Right ventricle myocardium superior (tissue), 1 donor: ENCODE results near the gene AVPR1B. TPM values are rescaled to one million over a fixed set of nuclear protein-coding genes. Genes with fewer than 3 reads are reported as not detected.

Experiments used
- ATAC-seq: fragments of 200-7000 bp; cut with Tn5 transposase; one replicate; pipeline ENCODE4 v1.9.1; 2020; ENCODE audit warnings: mild to moderate bottlenecking; ENCODE audit not compliant: poor library complexity
- DNase-seq: peaks from one replicate; pipeline ENCODE4 v3.0.0-alpha.2; 2020
- intact Hi-C: fragments of 100-400 bp; cut with DNase I; formaldehyde crosslinking; loops from one replicate; pipeline ENCODE4 v1.11.2; 2022
- total RNA-seq: library from RNA; stranded (reverse); fragmentation: NEBNext Ultra II Directional; extraction: Animal tissue kit (Norgen Biotek cat#: 25700); gene quantifications from one replicate; pipeline ENCODE4 v1.2.1, GENCODE V29; 2021
- donor health status: DM: no; HTN: yes; CAD: no; lungs with severe emphysema.

The AVPR1B gene
- total RNA-seq, 1 donor from 2014 or later: not detected

- ATAC-seq (peak; percentile 60), DNase-seq (no peak)
- intact Hi-C loops: no loop called here
Observed at GRCh38 chr1:206062464-206062863, 54.7 kb downstream of the AVPR1B start.

- no peak for ATAC-seq
- intact Hi-C loops: no loop called here
- DNase-seq: no peak
Observed at GRCh38 chr1:206060844-206061243, 56.3 kb downstream of the AVPR1B start.

Other genes with a start within 250 kb of the AVPR1B start
- 33.0 TPM for gene SLC26A9, start 173.9 kb downstream of the AVPR1B start, total RNA-seq
- 1.2 TPM for gene RAB7B, start 114.0 kb downstream of the AVPR1B start, total RNA-seq
- not detected for gene CTSE, start 93.5 kb downstream of the AVPR1B start, total RNA-seq
- gene RHEX, start 64.2 kb downstream of the AVPR1B start, total RNA-seq: 0.86 TPM
- 1.2 TPM for gene FAM72A, start 85.5 kb upstream of the AVPR1B start, total RNA-seq
- 15.9 TPM for gene SRGAP2, start 86.2 kb upstream of the AVPR1B start, total RNA-seq